HG02870 (cell line): ENCODE results near the gene WNT3.
"Not testable (repeated sequence)": the region's sequence is repeated elsewhere in the genome, so short reads cannot be mapped to it uniquely, and the experiment has no call there.

Experiments
- ATAC-seq: cut with Tn5 transposase; IDR thresholded peaks from one replicate; pipeline ENCODE4 v1.9.1; 2021; ENCODE audit warnings: mild to moderate bottlenecking, moderate library complexity; ENCODE audit not compliant: unreplicated experiment

WNT3 gene

GRCh38 chr17:46818316-46818928, at the start of gene WNT3:
Gene WNT3 (minus strand): TSS chr17:46818692. CDS start chr17:46818597, 95 bp downstream.
- ATAC-seq = no peak

DNA sequence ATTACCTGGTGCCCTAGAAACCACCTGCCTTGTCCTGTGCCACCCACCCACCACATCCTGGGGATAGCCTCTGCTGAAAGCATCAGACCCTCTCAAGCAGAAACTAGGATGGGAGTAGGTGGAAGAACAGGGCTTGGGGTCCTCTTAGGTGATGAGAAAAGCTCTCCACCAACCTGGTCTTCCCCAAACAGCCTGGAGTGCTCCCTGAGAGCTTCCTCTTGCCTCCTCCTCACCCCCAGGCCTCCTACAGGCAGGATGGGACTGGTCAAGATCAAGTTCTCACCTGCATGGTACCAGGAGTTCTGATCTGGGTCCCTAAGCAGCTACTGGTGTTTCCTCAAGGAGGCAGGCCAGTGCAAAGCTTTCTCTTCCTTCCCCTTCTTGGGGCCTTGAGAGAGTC, 48.3 kb upstream of the WNT3 start:
- no peak for ATAC-seq

DNA sequence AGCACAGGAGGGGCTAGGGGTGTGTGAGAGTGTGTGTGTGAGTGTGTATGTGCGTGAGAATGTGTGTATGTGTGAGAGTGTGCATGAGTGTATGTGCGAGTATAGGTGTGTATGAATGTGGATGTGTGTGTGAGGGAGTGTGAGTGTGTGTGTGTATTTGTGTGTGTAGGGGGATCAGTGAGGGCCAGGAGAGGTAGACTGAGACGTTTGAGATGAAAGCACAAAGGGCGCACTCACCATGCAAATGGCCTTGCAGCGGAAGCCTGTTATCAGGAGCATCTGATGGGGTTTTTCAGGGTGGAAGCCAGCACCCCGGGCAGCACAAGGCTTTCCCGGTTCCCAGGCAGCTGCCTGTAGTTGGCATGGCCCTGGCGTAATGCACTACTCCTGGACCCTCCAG, 47.8 kb upstream of the WNT3 start:
- ATAC-seq = no peak

- ATAC-seq = no peak
These were observed 46.6 kb upstream of the WNT3 start for GRCh38 chr17:46865100-46865499.

DNA sequence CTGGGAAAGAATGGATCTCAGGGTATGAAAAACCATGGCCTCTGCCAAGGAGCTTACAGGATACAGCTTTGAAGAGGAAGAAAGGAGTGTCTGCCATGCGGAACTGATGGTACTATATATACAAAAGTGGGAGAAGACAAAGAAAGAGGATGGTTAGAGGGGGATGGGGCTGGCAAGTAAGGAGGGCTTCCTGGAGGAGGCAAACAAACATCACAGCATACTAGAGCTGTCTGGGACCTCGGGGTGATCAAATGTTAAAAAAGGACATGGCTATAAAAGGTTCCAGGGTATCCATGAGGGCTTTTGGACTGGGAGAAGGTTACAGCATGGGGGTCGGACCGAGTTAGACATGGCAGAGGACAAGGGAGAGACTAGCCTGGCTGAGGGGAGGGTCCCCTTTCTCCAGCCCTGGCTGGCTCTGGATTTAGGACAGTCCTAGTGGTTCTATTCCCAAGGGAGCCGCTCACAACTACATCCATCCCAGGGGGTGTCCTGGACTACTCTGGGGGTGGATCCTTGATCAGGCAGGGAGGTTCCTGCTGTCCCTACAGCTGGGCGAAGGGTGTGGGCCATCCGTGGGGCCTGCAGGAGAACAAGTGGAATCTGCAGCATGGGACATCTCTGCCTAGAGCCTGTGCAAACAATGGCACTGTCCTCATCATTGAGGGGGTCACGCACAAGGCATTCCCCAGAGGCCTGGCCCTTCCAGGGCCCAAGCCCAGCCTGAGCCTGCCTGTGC, 45.1 kb upstream of the WNT3 start:
- ATAC-seq = no peak

- no peak for ATAC-seq
These were observed 44.5 kb upstream of the WNT3 start for GRCh38 chr17:46862949-46863348.

- ATAC-seq = no peak
These were observed 41.5 kb upstream of the WNT3 start for GRCh38 chr17:46859996-46860395.

- no peak for ATAC-seq
These were observed 39.1 kb upstream of the WNT3 start for GRCh38 chr17:46857600-46857999.

DNA sequence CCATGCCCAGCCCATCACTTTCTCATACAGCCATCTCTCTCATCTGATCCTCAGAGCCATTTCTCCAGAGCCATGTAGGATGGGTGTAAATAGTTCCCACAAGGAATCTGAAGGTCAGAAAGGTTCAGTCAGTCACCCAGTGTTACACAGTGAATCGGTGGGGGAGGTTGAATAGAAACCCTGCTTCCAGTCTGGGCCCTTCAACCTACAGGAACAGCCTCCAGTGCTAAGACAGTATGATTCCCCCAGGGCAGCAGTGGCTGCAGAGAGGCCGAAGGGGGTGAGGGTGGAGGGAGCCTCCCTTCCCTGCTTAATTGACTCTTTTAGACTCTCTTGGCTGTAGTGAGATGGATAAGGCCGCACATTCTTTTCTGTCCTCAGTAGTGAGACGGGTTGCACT, 36.5 kb upstream of the WNT3 start:
- ATAC-seq = no peak

- no peak for ATAC-seq
These were observed 36.0 kb upstream of the WNT3 start for GRCh38 chr17:46854515-46854914.

DNA sequence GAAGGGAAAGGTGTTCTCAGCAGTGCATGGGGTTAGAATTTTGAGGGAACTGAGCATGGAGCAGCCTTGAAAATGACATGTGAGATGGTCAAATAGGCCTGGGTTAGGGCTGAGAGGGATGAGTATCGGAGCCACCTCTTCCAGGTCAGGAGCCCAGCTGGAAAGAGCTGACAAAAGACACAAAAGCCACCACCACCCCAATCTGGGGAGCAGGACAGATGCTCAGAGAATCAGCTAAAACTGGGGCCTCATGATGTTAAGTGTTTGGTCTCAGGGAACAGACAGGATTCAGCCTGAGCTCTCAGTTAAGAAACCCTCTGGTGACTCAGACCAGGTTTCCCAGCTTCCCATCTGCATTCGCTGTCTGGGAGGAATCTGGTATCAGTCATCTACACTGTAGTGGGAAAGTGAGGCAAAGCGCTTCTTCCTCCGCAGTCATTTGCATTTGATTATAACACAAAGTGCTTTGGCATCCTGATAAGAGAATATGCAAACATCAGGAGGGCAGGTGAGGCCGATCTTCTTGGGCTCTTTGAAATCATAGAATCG, 35.5 kb upstream of the WNT3 start:
- ATAC-seq = no peak

- no peak for ATAC-seq
These were observed 32.7 kb upstream of the WNT3 start, which contains the start of gene WNT9B for GRCh38 chr17:46851029-46851741. Gene WNT9B (plus strand): TSS chr17:46851583. CDS start chr17:46851639, 56 bp downstream.

- no peak for ATAC-seq
These were observed 32.2 kb upstream of the WNT3 start for GRCh38 chr17:46850688-46851028.

GRCh38 chr17:46848534-46848933, 30.0 kb upstream of the WNT3 start:
- ATAC-seq = no peak

DNA sequence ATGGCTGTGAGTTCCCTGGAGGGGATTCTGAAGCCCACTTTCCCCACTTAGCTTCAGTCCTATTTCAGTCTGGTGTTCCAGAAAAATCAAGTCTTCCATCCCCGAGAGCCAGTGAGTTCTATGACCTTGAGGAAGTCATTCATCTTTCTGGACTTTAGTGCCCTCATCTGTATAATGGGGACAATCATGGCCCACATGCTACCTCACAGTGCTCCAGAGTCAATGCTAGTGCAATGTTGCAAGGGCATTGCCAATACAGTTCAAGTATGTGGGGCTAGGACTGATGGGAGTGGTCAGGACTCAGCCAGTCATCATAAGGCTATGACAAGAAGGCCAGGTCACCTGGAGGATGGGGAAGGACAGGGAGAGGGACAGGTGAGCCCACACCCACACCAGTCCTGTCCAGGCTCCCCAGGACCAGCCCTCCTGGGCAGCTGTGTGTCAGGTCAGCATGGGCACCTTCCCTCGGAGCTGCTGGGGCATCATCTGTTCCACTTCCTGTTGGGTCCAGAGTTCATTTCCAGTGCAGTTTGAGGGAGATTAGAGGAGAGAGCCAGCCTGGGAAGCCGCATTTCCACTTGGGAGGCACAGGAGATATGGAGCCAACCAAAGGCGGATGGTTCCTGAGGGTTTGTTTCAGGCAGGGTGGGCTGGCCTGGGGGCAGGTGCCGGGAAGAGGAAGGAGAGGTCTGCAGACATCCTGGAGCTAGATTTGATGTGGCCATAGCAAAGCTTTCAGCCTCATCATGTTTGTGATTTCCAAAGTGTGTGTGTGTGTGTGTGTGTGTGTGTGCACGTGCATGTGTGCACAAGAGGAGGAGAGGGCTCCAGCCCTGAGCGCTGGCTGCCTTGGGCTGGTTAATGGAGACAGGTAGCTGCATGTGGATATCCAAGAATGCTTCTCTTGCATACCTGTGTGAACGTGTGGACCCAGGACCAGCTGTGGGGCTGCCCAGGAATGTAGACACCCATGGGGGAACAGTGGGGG, 29.0 kb upstream of the WNT3 start:
- no peak for ATAC-seq

- no peak for ATAC-seq
These were observed 24.3 kb upstream of the WNT3 start for GRCh38 chr17:46842835-46843234.

GRCh38 chr17:46841561-46842379, 23.3 kb upstream of the WNT3 start:
- no peak for ATAC-seq

GRCh38 chr17:46840596-46840995, 22.1 kb upstream of the WNT3 start:
- ATAC-seq = not testable (repeated sequence)

DNA sequence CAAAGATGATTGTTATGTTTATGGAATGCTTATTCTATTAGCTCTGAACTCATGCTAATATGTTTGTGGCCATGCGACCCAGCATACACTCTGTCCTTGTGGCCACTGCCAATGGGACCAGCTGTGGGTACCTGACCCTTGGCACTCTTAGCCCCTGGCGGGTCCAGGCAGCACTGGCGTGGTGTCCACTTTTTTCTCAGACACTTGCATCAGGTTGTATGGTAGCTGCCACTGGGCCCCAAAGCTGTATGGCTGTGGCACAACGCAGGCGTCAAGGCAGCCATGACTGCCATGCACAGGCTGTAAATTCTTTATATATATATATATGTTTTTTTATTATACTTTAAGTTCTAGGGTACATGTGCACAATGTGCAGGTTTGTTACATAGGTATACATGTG, 20.7 kb upstream of the WNT3 start:
- no peak for ATAC-seq

DNA sequence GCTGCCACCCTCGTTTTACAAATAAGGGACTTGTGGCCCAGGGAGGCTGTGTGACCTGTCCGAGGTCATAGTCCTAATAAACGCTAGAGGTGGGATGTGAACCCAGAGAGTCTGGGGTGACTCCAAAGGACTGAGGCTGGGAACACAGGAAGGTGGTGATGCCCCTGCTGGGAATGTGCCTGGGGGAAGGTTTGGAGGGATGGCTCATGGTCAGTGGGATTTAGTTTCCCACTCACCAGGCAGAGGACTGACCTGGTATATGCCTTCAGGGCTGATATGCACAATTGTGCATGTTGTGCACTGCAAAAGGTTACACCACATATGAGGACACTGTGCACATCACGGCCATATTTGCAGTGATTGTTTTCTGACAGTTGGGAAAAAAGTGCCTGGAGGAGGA, 19.0 kb upstream of the WNT3 start:
- no peak for ATAC-seq
